ENCODE data around the gene MKI67.

DNA sequence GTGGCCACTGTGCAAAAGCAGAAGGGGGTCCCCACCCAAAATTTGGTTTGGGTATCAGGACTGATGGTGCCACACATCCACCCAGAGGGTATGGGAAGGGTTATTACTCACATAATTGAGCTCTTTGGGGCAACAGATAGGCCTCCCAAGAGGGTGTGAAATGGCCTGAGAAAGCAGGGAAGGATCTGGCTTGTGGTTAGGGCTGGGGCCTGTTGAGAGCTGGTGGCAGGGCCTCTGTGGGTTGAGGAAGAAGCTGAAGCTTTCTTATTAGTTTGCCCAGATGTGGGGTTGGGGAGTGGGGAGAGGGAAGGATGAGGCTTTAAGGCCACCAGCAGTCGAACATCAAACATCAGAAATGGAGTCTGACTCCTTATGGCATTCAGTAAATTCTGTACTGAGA lies 18.3 kb upstream of the MKI67 start:
- TF ChIP-seq, protein P1, sequence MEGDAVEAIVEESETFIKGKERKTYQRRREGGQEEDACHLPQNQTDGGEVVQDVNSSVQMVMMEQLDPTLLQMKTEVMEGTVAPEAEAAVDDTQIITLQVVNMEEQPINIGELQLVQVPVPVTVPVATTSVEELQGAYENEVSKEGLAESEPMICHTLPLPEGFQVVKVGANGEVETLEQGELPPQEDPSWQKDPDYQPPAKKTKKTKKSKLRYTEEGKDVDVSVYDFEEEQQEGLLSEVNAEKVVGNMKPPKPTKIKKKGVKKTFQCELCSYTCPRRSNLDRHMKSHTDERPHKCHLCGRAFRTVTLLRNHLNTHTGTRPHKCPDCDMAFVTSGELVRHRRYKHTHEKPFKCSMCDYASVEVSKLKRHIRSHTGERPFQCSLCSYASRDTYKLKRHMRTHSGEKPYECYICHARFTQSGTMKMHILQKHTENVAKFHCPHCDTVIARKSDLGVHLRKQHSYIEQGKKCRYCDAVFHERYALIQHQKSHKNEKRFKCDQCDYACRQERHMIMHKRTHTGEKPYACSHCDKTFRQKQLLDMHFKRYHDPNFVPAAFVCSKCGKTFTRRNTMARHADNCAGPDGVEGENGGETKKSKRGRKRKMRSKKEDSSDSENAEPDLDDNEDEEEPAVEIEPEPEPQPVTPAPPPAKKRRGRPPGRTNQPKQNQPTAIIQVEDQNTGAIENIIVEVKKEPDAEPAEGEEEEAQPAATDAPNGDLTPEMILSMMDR (IDR thresholded peaks at IDR 0.05; ENCODE audit: low read depth, low read length) = no peak
- TF ChIP-seq, protein P2, sequence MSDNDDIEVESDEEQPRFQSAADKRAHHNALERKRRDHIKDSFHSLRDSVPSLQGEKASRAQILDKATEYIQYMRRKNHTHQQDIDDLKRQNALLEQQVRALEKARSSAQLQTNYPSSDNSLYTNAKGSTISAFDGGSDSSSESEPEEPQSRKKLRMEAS (IDR thresholded peaks at IDR 0.05; ENCODE audit: low read depth, low read length) = no peak
- no peak for TF ChIP-seq POLR2A (IDR thresholded peaks at IDR 0.05; ENCODE audit: extremely low read depth, insufficient read length)
